TTC549 (cell line): Measurements from ENCODE around the gene CRTAP.
"Not testable (repeated sequence)": the region's sequence is repeated elsewhere in the genome, so short reads cannot be mapped to it uniquely, and the experiment has no call there.

Experiments used
- FAIRE-seq: peaks from 2 replicates; lab custom pipeline; 2012; peaks lifted over from hg19 to GRCh38; lab: Jason Lieb, UNC

Gene CRTAP

DNA sequence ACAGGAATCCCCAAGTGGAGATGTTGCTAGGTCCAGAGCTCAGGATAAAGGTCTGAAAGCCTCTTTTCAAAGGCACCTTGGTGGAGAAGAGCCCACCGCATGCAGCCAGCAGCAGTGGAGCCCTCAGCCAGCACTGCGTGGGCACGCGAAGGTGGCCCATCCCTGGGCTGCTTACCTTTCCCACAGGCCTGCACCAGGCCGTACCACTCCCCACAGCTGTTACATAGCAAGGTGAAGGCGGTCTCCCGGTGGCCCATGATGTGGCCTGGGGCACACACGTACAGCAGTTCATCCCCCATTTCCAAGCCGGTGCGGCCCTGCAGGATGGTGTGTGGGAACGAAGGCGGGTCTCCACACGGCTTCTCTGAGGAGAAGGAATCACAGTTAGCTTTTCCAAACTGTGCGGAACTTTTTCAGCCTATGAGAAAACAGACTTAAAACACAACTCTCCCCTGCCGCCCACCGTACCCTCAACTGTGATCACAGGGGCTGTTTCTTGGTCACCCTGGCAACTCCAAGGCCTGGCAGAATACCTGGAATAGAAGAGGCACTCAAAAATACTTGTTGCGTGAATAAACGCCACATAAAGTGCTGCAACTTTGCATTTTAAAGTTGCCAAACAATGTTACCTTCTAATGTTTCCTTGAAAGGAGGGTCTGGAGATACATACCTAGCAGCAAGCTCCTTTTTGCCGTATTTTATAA is 61.0 kb downstream of the CRTAP start:
- no peak for FAIRE-seq

DNA sequence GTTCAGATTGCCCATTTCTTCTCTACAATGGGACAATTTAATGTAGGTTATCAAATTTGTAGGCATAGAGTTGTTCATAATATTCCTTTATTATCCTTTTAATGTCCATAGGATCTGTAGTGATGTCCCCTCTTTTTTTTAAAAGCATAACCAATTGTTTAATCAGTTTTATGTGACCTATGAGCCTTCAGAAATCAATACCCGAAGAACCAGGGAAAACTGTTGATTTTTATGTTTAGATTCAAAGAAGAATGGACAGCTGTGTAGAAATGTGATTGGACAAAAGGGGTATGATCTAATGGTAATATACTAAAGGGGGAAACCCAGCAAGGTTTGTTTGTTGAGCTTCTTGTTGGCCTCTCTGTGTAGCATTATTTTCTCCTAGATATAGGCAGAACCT is 65.3 kb downstream of the CRTAP start:
- no peak for FAIRE-seq

DNA sequence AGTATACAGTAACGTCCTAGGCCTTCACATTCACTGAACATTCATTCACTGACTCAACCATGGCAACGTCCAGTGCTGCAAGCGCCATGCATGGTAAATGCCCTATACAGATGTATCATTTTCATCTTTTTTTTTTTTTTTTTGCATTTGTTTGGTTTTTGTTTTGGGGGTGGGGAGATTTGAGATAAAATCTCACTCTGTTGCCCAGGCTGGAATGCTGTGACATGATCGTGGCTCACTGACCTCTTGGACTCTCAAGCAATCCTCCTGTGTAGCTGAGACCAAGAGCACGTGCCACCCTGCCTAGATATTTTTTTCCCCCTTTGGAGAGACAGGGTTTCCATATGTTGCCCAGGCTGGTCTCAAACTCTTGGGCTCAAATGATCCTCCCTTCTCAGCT is 67.4 kb downstream of the CRTAP start:
- FAIRE-seq = no peak

DNA sequence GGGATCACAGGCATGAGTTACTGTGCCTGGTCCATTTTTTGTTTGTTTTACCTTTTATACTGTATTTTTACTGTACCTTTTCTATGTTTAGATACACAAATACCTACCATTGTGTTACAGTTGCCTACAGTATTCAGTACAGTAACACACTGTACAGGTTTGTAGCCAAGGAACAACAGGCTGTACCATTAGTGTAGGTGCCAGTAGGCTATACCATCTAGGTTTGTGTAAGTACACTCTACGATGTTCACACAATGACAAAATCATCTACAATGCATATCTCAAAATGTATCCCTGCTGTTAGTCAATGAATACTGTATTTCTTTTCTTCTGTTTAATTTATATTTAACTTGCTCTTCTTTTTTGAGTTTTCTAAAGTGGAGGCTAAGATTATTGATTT is 67.8 kb downstream of the CRTAP start:
- not testable (repeated sequence) for FAIRE-seq

DNA sequence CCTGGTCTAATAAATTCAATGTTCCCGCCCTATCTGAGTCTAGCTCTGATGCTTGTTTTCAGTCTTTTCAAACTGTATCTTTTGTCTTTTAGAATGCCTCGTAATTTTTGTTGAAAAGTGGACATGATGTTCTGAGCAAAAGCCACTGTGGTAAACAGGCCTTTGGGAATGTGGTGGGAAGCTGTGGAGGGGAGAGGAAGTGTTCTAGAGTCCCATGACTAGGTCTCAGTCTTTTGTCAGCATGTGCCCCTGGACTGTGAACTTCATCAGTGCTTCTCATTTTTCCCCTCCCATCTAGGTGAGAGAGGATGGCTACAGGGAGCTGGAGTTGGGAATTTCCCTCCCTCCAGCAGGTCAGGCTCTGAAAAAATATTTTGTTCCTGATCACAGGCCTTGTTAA is 71.0 kb downstream of the CRTAP start:
- FAIRE-seq = no peak

DNA sequence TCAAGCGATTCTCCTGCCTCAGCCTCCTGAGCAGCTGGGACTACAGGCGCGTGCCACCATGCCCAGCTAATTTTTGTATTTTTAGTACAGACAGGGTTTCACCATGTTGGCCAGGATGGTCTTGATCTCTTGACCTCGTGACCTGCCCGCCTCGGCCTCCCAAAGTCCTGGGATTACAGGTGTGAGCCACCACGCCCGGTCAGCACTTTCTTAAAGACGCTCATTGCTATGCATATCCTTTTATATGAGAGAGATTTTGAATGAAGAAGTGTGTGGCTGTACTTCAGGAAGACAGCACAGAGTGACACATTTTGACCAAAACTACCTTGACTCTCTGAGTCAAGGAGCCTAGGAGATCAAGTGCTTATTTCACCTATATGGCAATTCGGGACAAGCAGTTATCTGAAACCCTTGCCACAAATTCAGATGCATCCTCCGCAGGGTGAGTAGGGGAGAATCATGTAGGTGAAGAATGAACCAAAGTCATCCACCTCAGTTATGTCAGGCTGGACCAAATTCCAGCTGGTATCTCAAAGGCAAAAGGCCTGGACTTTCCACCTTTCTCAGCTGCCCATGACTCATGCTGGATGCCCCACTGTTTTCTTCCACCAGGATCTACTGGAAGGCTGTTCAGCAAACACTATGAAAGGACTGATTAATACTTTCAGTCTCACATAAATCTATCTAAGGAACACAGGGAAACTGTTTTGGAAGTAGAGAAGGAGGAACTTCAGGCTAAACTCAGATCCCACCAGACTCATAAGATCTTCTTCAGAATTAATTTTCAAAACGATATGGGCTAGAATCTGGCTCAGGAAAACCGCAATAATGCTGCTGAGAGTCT is 72.9 kb downstream of the CRTAP start:
- FAIRE-seq = no peak

DNA sequence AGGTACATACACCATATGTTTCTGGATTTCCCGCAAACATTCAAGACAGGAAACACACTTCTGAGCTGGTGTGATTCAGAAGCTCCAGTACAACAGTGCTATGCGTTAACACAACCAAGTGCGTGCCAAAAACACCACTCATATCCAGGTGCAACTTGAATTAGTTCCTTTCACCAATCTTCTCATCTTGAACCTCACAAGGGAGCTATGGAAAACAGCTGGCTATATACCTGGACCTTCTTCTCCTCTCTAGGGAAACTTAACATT is 73.5 kb downstream of the CRTAP start:
- no peak for FAIRE-seq

DNA sequence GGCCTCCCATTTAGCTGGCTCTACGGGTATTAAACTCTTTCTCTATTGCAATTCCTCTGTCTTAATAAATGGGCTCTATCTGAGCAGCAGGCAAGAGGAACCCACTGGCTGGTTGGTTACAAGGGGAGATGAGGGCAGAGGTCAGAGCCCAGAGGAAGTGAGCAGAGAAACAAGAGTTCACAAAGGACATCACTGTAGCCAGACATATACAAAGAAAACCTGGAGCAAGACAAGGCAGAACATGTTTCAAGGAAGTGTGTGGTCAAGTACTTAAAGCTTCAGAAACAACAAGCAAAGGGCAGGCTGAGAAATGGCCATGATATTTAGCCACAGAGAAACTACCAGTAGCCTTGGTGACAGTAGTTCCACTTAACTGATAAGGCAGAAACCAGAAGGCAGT is 80.5 kb downstream of the CRTAP start:
- no peak for FAIRE-seq

DNA sequence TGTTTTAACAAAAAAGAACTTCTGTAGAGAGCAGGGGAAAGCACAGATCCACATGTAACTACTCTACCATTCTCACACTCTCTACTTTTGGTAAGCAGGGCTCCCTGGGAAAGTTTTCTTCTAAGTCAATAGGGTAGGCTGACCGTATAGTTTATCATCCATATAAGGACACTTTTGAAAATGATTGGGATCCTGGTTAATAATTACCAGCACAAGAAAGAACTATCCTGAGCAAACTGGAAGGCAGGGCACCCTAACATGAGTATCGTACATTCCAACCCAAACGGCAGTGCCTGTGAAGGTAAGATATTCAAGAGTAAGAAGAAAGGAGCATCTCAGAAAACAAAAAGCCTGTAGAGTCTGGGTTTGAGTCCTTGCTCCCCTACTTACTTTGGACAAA is 82.7 kb downstream of the CRTAP start:
- no peak for FAIRE-seq
